Posterior vena cava (tissue), 2 donors: ENCODE results near the gene OSBPL6. TPM values are rescaled to one million over a fixed set of nuclear protein-coding genes. Genes with fewer than 3 reads are reported as not detected.
"Not testable (repeated sequence)": the region's sequence is repeated elsewhere in the genome, so short reads cannot be mapped to it uniquely, and the experiment has no call there.

Experiments
- DNase-seq: peaks from one replicate; pipeline ENCODE4 v3.0.0-alpha.2; 2020; ENCODE audit warnings: low spot score
- intact Hi-C, 2 donors: fragments of 100-400 bp; cut with DNase I; formaldehyde crosslinking; loops; one replicate each; pipeline versions ENCODE4 v1.14.1 to v1.14.2; 2022 to 2023
- total RNA-seq, 2 donors: library from RNA; stranded (reverse); fragmentation: NEBNext Ultra II Directional; extraction: Animal tissue kit (Norgen Biotek cat#: 25700); gene quantifications; one replicate each; pipeline ENCODE4 v1.2.1, GENCODE V29; 2021
- donor health status: DM: yes; HTN: yes; CAD: no.
- donor health status: DM: yes; HTN: yes; CAD: no.

OSBPL6 gene
- total RNA-seq, 2 donors from 2014 or later, result 2.0 to 2.5 TPM

- no peak for DNase-seq
- intact Hi-C loops, result no loop called here
These were observed 1.3 kb downstream of the OSBPL6 start for GRCh38 chr2:178195390-178196166.

- DNase-seq, result no peak
- intact Hi-C loops, result no loop called here
These were observed 3.5 kb downstream of the OSBPL6 start for GRCh38 chr2:178197791-178198190.

GRCh38 chr2:178198441-178198840 lies 4.1 kb downstream of the OSBPL6 start:
- intact Hi-C loops, DNase-seq: not testable (repeated sequence)

- intact Hi-C loops, result no loop called here
- DNase-seq, result no peak
These were observed 5.0 kb downstream of the OSBPL6 start for GRCh38 chr2:178199334-178199733.

- intact Hi-C loops, result no loop called here
These were observed 6.0 kb downstream of the OSBPL6 start for GRCh38 chr2:178200331-178200730.

GRCh38 chr2:178202927-178203326 lies 8.6 kb downstream of the OSBPL6 start:
- DNase-seq, result no peak
- intact Hi-C loops, result no loop called here

More at GRCh38 chr2:178200331-178200730, 6.0 kb downstream of the OSBPL6 start:
- DNase-seq, result no peak

- no peak for DNase-seq
- intact Hi-C loops, result no loop called here
These were observed 10.7 kb downstream of the OSBPL6 start for GRCh38 chr2:178204977-178205376.

- intact Hi-C loops, result no loop called here
- no peak for DNase-seq
These were observed 11.7 kb downstream of the OSBPL6 start for GRCh38 chr2:178205853-178206521.

- intact Hi-C loops, result no loop called here
- DNase-seq, result no peak
These were observed 14.0 kb downstream of the OSBPL6 start for GRCh38 chr2:178208336-178208735.

GRCh38 chr2:178208817-178209216 lies 14.5 kb downstream of the OSBPL6 start:
- intact Hi-C loops, result no loop called here
- DNase-seq, result no peak

GRCh38 chr2:178211460-178211859 lies 17.1 kb downstream of the OSBPL6 start:
- no peak for DNase-seq
- intact Hi-C loops, result no loop called here

- DNase-seq, result no peak
- intact Hi-C loops, result no loop called here
These were observed 17.6 kb downstream of the OSBPL6 start for GRCh38 chr2:178211943-178212342.

- intact Hi-C loops, result no loop called here
These were observed 19.7 kb downstream of the OSBPL6 start for GRCh38 chr2:178213991-178214390.

GRCh38 chr2:178219247-178219646 lies 24.9 kb downstream of the OSBPL6 start:
- intact Hi-C loops, result no loop called here

More at GRCh38 chr2:178213991-178214390, 19.7 kb downstream of the OSBPL6 start:
- DNase-seq, result no peak

GRCh38 chr2:178220814-178221213 lies 26.5 kb downstream of the OSBPL6 start:
- intact Hi-C loops, result no loop called here
- DNase-seq, result no peak

More at GRCh38 chr2:178219247-178219646, 24.9 kb downstream of the OSBPL6 start:
- no peak for DNase-seq

GRCh38 chr2:178221556-178221955 lies 27.2 kb downstream of the OSBPL6 start:
- intact Hi-C loops, result no loop called here
- DNase-seq, result no peak

- intact Hi-C loops, result no loop called here
These were observed 29.5 kb downstream of the OSBPL6 start for GRCh38 chr2:178223806-178224205.

GRCh38 chr2:178225006-178225805 lies 30.9 kb downstream of the OSBPL6 start:
- intact Hi-C loops, result no loop called here
- no peak for DNase-seq

More at GRCh38 chr2:178223806-178224205, 29.5 kb downstream of the OSBPL6 start:
- DNase-seq, result no peak

- intact Hi-C loops, result no loop called here
- no peak for DNase-seq
These were observed 32.9 kb downstream of the OSBPL6 start for GRCh38 chr2:178227187-178227586.

GRCh38 chr2:178229927-178230326 lies 35.6 kb downstream of the OSBPL6 start:
- no peak for DNase-seq
- intact Hi-C loops, result no loop called here
